Measurements from ENCODE around the gene WIPF1. TPM values are rescaled to one million over a fixed set of nuclear protein-coding genes. Genes with fewer than 3 reads are reported as not detected.

Gene WIPF1
- polyA plus RNA-seq, 1 donor from 2014 or later = 120 TPM

DNA sequence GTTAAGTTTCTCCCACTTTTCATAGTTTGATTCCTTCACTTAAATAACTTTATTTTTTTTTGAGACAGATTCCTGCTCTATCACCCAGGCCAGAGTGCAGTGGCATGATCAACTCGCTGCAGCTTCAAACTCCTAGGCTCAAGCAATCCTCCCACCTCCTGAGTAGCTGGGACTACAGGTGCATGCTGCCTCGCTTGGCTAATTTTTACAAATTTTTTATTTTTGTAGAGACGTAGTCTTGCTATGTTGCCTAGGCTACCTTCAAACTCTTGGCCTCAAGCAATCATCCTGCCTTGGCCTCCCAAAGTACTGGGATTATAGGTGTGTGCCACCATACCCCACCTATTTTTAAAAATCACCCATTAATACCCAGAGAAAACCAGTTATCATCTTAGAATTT is 14.2 kb upstream of the WIPF1 start:
- Mint-ChIP-seq H3K27me3 (no peaks in the 10 kb centered on the region), H3K27ac (peak overlapping the region; percentile 93 to 97 (median 95)), H3K36me3 (peaks cover 5% of the 10 kb centered on the region), H3K4me1 (peaks cover 83 to 85% (median 83%) of the 10 kb centered on the region in 3 donors), H3K9me3 (no peaks in the 10 kb centered on the region), H3K4me3 (peak overlapping the region in 3 of 4 donors; percentile 60 to 87 (median 70))

GRCh38 chr2:174611006-174611405 is 13.4 kb upstream of the WIPF1 start:
- H3K4me3 Mint-ChIP-seq = peak overlapping the region; percentile 42 to 87 (median 65)
- H3K27ac Mint-ChIP-seq = peak overlapping the region; percentile 93 to 97 (median 95)
- no peaks in the 10 kb centered on the region for H3K27me3 Mint-ChIP-seq
- peaks cover 84 to 87% (median 85%) of the 10 kb centered on the region in 3 donors for H3K4me1 Mint-ChIP-seq
- H3K36me3 Mint-ChIP-seq = peaks cover 5% of the 10 kb centered on the region
- H3K9me3 Mint-ChIP-seq = no peaks in the 10 kb centered on the region

- peaks cover 5% of the 10 kb centered on the region for H3K36me3 Mint-ChIP-seq
- H3K4me1 Mint-ChIP-seq = peaks cover 84 to 86% (median 85%) of the 10 kb centered on the region in 3 donors
- no peaks in the 10 kb centered on the region for H3K9me3 Mint-ChIP-seq
- H3K27ac Mint-ChIP-seq = peak overlapping the region; percentile 93 to 97 (median 95)
- H3K4me3 Mint-ChIP-seq = peak overlapping the region; percentile 27 to 87 (median 65)
- no peaks in the 10 kb centered on the region for H3K27me3 Mint-ChIP-seq
These were observed 12.8 kb upstream of the WIPF1 start for GRCh38 chr2:174610243-174610995.

DNA sequence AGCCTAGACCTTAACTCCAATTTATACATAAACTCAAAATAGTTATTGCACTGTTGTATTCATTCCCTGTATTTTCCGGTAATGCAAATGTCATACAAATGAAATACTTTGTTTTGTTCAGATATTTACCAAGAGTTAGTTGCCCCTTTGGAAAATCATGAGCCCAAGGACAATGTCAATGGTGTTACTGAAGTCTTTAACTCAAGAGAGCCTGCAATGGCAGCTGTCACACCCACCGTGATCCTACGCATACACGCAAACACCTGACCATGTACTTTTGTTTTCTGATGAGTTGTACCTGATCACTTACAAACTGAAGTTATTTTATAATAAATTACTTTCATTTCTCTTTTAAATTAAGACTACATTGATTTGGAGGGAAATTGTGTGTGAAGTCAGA is 11.7 kb upstream of the WIPF1 start:
- Mint-ChIP-seq H3K36me3 (peaks cover 5% of the 10 kb centered on the region), H3K27me3 (no peaks in the 10 kb centered on the region), H3K9me3 (no peaks in the 10 kb centered on the region), H3K4me3 (peak overlapping the region in 2 of 4 donors; percentile 6 to 68), H3K4me1 (peaks cover 76 to 80% (median 79%) of the 10 kb centered on the region in 3 donors), H3K27ac (peak overlapping the region; percentile 95 to 98 (median 97))

DNA sequence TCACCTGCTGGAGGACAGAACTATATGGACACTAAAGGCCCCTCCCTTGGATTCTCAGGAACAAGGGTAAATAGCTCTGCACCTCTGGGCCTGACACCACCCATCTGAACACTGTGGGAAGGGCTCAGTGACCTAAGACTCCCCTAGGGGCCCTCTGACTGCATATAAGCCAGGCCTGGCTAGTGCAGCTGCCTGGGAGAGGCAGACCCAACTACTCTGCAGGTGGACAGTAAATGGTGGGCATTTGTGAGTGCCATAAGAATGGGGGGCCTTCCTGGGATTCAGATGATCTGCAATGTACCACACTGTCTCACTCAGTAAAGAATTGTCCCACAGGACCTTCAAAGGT is 11.2 kb upstream of the WIPF1 start:
- H3K9me3 Mint-ChIP-seq = no peaks in the 10 kb centered on the region
- peaks cover 5% of the 10 kb centered on the region for H3K36me3 Mint-ChIP-seq
- H3K27me3 Mint-ChIP-seq = no peaks in the 10 kb centered on the region
- H3K4me3 Mint-ChIP-seq = peak overlapping the region in 3 of 4 donors; percentile 45 to 84 (median 68)
- H3K27ac Mint-ChIP-seq = peak overlapping the region; percentile 95 to 98 (median 97)
- H3K4me1 Mint-ChIP-seq = peaks cover 72 to 77% (median 76%) of the 10 kb centered on the region in 3 donors

DNA sequence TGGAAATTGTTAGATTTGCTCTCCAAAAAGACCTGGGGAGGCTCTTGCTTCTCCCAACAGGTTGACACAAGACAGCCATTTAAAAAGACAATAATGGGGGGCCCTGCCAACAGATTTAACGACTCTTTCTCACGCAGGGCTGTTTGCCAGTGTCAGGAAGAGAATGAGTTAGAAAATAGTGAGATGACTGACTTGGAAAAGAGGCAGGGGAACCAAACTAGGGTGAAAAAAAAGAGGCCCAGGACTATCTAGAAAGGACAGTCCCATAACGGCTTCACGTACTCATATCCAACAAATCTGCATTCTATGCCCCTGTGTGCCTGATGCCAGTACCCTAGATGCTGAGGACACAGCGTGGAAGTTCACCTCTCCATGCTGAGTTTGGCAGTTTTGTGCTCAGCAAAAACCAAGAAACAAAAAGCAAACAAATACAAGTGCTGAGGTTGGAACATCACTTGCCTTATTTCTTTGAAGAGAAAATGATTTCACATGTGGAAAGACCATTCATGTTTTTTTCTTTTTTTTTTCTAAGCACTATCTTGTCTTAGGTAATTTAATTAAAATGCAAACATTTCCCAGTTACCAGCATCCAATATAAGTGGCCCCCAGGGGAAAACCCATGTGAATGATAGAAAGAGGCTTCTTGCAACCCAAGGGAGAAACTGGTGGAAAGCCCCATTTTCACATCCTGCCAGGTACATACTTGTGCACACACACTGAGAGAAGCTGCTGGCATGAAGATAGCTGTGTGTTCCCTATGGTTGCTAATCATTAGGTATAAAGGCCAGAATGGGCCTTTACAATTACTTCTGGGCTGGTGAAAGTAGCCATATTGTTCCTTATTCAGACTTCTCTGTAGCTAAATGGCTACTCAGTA is 10.6 kb upstream of the WIPF1 start:
- H3K36me3 Mint-ChIP-seq = peaks cover 5% of the 10 kb centered on the region
- H3K4me1 Mint-ChIP-seq = peaks cover 70 to 76% (median 75%) of the 10 kb centered on the region in 3 donors
- H3K9me3 Mint-ChIP-seq = no peaks in the 10 kb centered on the region
- no peaks in the 10 kb centered on the region for H3K27me3 Mint-ChIP-seq
- peak overlapping the region; percentile 95 to 98 (median 97) for H3K27ac Mint-ChIP-seq
- H3K4me3 Mint-ChIP-seq = peak overlapping the region; percentile 59 to 91 (median 76)

- H3K27me3 Mint-ChIP-seq = no peaks in the 10 kb centered on the region
- H3K4me1 Mint-ChIP-seq = peaks cover 72 to 77% (median 75%) of the 10 kb centered on the region in 3 donors
- peak overlapping the region; percentile 95 to 98 (median 97) for H3K27ac Mint-ChIP-seq
- H3K36me3 Mint-ChIP-seq = peaks cover 4% of the 10 kb centered on the region
- H3K9me3 Mint-ChIP-seq = no peaks in the 10 kb centered on the region
- peak overlapping the region; percentile 16 to 91 (median 60) for H3K4me3 Mint-ChIP-seq
These were observed 10.0 kb upstream of the WIPF1 start for GRCh38 chr2:174607584-174607983.

DNA sequence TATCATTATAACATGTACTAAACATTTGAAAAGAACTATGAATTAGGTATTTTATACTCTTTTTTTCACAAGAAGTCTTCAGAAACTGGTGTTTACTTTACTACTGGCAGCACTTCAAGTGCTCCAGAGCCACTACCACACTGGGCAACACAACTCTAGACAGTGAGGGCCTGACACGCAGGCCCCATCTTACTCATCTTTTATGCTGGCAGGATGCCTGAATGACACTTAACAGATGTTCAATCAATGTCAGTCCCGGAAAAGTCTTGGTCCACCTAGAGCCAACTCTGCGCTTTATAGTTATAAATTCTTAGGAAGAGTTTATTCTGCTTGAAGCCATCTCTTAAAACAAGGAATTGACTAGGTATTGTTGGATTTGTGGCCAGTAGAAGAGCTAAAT is 8.7 kb upstream of the WIPF1 start:
- Mint-ChIP-seq H3K27ac (peak overlapping the region; percentile 95 to 98 (median 97)), H3K36me3 (peaks cover 4% of the 10 kb centered on the region), H3K4me3 (peak overlapping the region in 3 of 4 donors; percentile 44 to 75 (median 59)), H3K9me3 (no peaks in the 10 kb centered on the region), H3K27me3 (no peaks in the 10 kb centered on the region), H3K4me1 (peaks cover 60 to 79% (median 74%) of the 10 kb centered on the region in 3 donors)

- H3K36me3 Mint-ChIP-seq = peaks cover 2% of the 10 kb centered on the region
- no peaks in the 10 kb centered on the region for H3K27me3 Mint-ChIP-seq
- no peaks in the 10 kb centered on the region for H3K9me3 Mint-ChIP-seq
- H3K27ac Mint-ChIP-seq = peak overlapping the region; percentile 95 to 98 (median 97)
- peak overlapping the region in 1 of 4 donors; percentile 59 for H3K4me3 Mint-ChIP-seq
- peaks cover 57 to 78% (median 73%) of the 10 kb centered on the region in 3 donors for H3K4me1 Mint-ChIP-seq
These were observed 8.1 kb upstream of the WIPF1 start for GRCh38 chr2:174605687-174606086.

- peaks cover 49 to 77% (median 66%) of the 10 kb centered on the region in 3 donors for H3K4me1 Mint-ChIP-seq
- H3K4me3 Mint-ChIP-seq = peak overlapping the region in 3 of 4 donors; percentile 33 to 82 (median 56)
- H3K9me3 Mint-ChIP-seq = peaks cover 0 to 2% (median 0%) of the 10 kb centered on the region in 3 donors
- peak overlapping the region; percentile 12 to 89 (median 55) for H3K27ac Mint-ChIP-seq
- peaks cover 3% of the 10 kb centered on the region for H3K27me3 Mint-ChIP-seq
- H3K36me3 Mint-ChIP-seq = peaks cover 5% of the 10 kb centered on the region
These were observed 5.7 kb upstream of the WIPF1 start for GRCh38 chr2:174603280-174603679.

GRCh38 chr2:174602745-174603144 is 5.1 kb upstream of the WIPF1 start:
- Mint-ChIP-seq H3K27me3 (peaks cover 3% of the 10 kb centered on the region), H3K4me1 (peaks cover 47 to 76% (median 64%) of the 10 kb centered on the region in 3 donors), H3K4me3 (peak overlapping the region in 3 of 4 donors; percentile 55 to 82 (median 56)), H3K36me3 (peaks cover 5% of the 10 kb centered on the region), H3K27ac (peak overlapping the region in 2 of 3 donors; percentile 55 to 89), H3K9me3 (peaks cover 0 to 2% (median 0%) of the 10 kb centered on the region in 3 donors)

DNA sequence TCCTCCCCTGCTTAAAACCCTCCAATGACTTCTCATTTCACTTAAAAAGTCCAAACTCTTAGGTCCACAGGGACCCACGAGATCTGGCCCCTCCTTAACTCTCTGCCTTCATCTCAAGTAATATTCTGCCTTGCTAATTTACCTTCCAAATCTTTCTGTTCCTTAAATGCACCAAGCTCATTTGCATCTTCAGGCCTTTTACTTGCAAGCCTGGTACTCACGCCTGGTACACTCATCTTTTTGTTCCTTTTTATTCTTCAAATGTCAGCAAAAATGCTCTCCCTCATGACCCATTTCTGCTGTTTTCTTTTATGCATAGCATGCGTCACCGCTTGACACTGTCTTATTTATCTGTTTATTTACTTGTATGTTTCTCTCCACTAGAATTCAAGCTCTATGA is 2.7 kb upstream of the WIPF1 start:
- peak overlapping the region; percentile 81 to 99 (median 98) for H3K27ac Mint-ChIP-seq
- peaks cover 7% of the 10 kb centered on the region for H3K36me3 Mint-ChIP-seq
- peaks cover 0 to 2% (median 0%) of the 10 kb centered on the region in 3 donors for H3K9me3 Mint-ChIP-seq
- H3K27me3 Mint-ChIP-seq = peaks cover 3% of the 10 kb centered on the region
- peak overlapping the region; percentile 70 to 99 (median 90) for H3K4me3 Mint-ChIP-seq
- H3K4me1 Mint-ChIP-seq = peaks cover 28 to 56% (median 46%) of the 10 kb centered on the region in 3 donors

- Mint-ChIP-seq H3K4me1 (peaks cover 28 to 59% (median 48%) of the 10 kb centered on the region in 3 donors), H3K9me3 (peaks cover 0 to 2% (median 0%) of the 10 kb centered on the region in 3 donors), H3K27me3 (peaks cover 3% of the 10 kb centered on the region), H3K4me3 (peak overlapping the region; percentile 70 to 99 (median 90)), H3K36me3 (peaks cover 7% of the 10 kb centered on the region), H3K27ac (peak overlapping the region; percentile 81 to 99 (median 98))
These were observed 1.8 kb upstream of the WIPF1 start for GRCh38 chr2:174599310-174599921.

DNA sequence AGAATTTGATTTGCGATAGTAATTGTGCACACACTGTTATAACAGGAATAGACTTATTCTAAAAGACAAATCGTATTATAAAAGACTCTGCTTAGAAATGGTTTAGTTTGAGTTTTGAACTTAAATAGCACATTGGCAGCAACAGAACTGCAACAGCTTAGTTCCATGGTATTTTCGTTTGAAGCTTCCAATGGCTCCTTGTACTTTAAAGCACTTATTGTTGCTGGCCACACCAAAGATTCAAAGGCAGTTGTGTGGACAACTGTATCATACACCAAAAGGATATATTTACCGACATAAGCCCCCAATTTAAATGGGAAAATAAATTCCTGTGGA is 627 bp downstream of the WIPF1 start:
- Mint-ChIP-seq H3K27me3 (peaks cover 3% of the 10 kb centered on the region), H3K9me3 (peaks cover 0 to 2% (median 0%) of the 10 kb centered on the region in 3 donors), H3K36me3 (peaks cover 7% of the 10 kb centered on the region), H3K4me3 (peak overlapping the region; percentile 70 to 99 (median 96)), H3K4me1 (peaks cover 28 to 49% (median 42%) of the 10 kb centered on the region in 3 donors), H3K27ac (peak overlapping the region; percentile 81 to 99 (median 98))

All from IgD-negative memory B cell (primary cell).